Stimulated activated CD8-positive, alpha-beta memory T cell treated with anti-CD3 and anti-CD28 coated beads, Interleukin-7, amount 100 ng/mL, for 24 hours (primary cell): ENCODE measurements around the gene FANCC.
"Not testable (repeated sequence)": the region's sequence is repeated elsewhere in the genome, so short reads cannot be mapped to it uniquely, and the experiment has no call there.

ENCODE experiments used
- DNase-seq: peaks from one replicate; pipeline ENCODE4 v3.0.0-alpha.2; 2020; ENCODE audit warnings: low read depth

FANCC gene

DNA sequence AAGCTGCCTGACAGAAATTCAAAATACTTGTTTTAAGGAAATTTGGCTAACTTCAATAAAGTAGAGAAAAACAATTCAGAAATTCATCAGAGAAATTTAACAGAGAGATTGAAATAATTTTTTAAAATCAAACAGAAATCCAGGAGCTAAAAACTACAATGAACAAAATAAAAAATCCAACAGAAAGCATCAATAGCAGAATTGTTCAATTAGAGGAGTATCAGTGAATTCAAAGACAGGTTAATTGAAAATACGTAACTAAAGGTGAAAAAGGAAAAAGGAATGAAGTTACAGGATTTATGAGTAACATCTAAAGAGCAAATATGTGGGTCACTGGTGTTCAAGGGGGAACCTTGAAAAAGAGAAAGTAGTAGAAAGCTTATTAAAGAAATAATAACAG is 36.8 kb downstream of the FANCC start:
- no peak for DNase-seq

DNA sequence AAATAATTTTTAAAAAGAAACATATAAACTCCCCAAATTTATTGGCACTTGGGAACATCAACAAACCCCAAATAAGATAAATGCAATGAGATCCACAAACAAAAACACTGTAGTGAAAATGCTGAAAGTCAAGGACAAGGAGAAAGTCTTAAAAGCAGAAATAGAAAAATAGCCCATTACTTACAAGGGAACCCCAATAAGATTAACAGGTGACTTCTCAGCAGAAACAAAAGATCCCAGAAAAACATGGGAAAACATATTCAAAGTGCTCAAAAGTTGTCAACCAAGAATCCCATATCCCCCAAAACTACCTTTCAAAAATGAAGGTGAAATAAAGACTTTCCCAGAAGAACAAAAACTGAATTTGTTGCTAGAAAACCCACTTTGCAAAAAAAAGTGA is 40.0 kb downstream of the FANCC start:
- DNase-seq = no peak

- DNase-seq = no peak
Observed at GRCh38 chr9:95276395-95276954, 41.0 kb downstream of the FANCC start.

- DNase-seq = not testable (repeated sequence)
Observed at GRCh38 chr9:95274160-95274559, 43.3 kb downstream of the FANCC start.

DNA sequence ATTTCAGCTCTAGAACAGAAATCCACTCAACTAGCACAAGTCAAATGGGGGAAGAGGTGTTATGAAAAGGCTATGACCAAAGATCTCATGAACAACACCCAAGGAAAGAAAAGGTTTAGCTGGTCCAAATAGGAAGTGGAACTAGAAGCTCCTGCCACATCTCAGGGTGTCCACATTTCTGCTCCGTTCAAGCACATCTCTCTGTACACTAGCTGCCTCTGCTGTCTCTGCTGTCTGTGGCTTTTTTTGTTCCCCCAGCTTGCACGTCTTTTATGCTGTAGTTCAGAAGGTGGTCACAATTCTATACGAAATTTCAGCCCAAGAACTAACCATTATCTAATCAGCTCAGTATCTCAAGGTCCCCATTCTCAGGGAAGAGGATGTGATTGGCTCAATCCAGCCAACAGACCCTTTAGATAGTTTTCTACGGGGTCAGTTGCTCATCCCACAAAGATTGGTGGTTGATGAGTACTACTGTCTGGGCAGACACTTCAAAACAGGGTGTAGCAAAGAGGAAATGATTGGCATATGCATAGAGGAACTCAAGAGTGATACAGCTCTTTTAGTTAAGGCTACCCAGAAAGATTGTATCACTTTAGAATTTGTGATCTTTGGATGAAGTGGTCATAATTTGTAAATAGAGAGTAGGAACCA is 44.0 kb downstream of the FANCC start:
- DNase-seq = no peak

DNA sequence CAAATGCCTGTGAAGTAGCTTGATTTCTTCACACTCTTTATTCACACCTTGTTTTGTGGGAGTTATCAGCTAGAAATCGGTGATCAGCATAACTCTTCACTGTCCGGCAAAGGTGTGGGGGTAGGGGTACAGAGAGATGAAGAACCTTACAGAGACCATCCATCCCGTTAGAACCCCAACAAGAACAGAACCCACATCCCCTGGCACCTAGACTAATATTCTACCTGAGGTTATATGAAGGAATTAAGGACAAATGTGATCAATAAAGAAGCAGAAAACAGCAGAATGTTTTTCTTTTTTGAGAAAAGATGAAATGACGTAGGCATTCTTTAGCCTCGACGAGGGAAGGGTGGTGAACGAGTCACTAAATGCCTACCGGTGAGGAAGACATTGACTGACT is 44.7 kb downstream of the FANCC start:
- no peak for DNase-seq

- DNase-seq = no peak
Observed at GRCh38 chr9:95270790-95271189, 46.7 kb downstream of the FANCC start.

DNA sequence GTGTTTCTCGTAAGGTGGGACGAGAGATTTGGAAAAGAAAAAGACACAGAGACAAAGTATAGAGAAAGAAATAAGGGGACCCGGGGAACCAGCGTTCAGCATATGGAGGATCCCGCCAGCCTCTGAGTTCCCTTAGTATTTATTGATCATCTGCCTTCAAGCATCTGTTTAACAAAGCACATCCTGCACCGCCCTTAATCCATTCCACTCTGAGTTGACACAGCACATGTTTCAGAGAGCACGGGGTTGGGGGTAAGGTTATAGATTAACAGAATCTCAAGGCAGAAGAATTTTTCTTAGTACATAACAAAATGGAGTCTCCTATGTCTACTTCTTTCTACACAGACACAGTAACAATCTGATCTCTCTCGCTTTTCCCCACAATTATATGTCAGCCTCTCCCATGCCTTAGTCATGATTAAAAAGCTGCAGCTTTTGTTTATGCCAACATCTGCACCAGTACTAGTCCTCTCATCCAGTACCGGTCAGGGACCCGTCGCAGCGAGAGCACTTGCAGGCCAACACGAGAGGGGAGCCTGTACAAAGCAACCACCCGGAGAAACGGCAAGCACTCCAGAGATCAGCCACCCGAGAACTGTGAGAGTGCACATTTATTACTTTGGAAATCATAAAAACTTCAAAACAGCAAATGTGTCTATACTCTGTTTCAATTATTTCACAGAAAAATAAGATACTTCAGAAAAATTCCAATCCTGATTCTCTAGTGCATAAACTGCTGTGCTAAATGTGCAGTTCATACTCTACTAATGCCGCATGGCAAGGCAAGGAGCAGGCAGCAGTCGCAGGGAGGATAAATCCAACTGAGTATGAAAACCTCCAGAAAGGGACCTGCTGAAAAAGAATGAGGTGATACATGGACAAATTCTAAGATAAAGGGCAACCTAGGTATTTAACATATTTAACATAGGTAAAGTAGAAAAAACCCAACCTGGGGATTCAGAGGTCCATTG is 47.4 kb downstream of the FANCC start:
- DNase-seq = not testable (repeated sequence)

GRCh38 chr9:95268681-95269080 is 48.8 kb downstream of the FANCC start:
- DNase-seq = no peak

DNA sequence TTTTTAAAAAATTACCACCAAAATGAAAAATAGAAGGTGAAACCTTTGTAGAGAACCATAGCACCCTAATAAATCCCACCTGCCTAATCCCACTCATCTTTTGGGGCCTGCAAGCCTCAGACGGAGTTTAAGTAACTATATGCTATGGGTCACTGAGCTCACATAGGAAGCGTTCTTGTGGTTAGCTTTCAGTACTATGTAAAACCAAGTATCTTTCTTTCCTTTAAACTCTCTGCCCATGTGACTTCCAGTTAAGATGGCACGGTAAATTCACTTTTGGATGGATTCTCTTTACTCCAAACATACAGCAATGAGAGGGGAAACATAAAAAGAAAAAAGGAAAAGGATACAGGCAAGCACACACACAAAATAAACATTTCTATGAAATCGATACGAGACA is 50.9 kb downstream of the FANCC start:
- DNase-seq = no peak

DNA sequence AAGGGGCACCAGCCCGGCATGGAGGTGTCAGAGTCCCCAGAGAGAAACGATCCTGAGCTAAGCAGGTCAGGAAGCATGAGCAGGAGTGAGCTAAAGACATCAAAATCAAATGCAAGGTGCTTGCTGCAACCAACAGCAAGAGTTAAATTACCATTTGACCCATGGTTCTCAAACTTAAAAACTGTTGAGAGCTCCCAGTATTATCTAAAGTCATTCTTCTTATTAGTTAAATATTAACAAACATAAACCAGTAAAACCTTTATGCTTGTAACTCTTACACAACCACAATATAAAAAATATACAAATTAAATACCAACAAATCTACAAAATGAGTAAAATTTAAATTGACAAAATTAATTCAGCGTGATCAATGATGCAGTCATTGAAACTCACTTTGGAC is 51.5 kb downstream of the FANCC start:
- no peak for DNase-seq

DNA sequence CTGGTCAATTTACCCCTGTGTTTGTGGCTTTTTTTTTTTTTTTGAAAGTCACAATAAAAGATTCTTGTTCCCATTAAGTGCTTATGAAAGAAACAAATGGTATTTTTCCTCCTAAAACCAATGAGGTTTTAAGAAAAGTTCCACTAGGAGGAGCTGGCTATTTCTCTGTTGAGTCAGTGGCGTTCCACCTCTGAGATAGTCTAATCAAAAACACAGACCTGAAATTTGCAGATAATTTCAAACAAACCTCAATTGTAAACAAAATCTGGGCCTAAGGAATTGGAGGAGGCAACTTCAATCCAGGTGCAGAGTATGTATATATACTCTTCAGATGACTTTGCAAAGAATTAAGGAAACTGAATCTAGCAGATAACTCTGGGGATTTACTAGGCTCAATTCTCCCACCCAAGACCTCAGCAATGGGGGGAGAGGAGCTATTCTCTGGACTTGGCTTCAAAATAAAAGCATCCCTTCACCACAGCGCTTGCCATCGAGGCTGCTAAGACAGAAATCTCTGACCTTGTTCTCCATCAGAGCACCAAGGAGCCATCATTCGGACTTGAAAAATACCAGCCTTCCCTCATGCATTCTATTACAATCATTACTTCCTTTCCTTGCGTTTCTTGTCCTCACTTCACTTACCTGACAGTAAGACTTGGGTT is 52.4 kb downstream of the FANCC start:
- DNase-seq = no peak

DNA sequence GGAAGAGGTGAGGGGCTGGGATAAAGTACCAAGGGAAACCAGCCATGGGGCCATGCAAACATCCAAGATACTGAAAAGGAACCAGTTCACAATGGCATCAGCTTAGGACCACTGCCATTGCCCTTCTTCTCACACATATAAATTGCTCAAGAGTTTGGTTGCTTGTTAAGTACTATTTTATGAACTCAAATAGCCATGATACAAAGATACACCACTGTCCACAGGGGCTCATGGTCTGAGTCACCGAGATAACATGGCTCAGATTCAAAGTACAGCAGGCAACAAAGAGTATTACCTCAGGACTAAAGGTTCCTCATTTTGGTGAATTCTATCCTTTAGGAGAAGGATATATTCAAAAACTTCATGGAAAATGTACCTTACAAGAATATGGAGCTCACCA is 55.6 kb downstream of the FANCC start:
- no peak for DNase-seq

- DNase-seq = no peak
Observed at GRCh38 chr9:95250462-95251221, 66.9 kb downstream of the FANCC start.

DNA sequence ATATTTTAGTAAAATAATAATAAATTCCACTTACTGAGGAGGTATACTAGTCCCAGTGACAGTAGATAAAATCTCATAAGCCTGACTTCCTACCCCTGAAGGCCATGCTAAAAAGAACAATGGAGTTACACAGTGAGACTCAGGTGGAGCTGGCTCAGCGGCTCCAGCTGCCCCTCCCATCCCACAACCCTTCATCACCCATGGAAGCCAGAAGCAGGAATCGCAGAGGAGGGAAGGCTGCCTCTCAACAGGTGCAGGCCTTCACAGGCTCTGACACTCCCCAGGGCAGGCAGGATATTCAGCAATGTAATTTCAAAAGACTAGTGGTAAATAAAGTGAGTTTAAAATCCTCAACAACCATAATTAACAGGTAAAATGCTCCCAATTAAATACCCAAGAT is 67.5 kb downstream of the FANCC start:
- DNase-seq = no peak

- no peak for DNase-seq
Observed at GRCh38 chr9:95246547-95246946, 71.0 kb downstream of the FANCC start.

- DNase-seq = no peak
Observed at GRCh38 chr9:95242613-95243012, 74.9 kb downstream of the FANCC start.

- no peak for DNase-seq
Observed at GRCh38 chr9:95239071-95239470, 78.4 kb downstream of the FANCC start.

DNA sequence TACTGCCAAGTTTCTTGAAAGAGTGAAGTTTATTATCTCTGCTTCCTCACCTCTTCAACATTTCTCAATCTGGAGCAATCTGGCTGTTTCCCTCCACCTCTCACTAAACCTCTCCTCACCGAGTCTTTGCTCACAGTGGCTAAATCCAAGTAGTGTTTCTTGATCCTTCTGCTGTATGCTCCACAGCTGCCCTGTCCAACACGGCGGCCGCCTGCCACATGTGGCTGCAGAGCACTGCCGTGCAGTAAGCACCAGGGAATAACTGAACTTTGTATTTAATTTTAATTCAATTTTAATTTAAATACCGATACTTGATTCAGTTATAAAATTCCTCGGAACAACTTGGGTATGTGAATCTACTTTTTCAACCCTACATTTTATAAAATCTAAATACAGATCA is 80.2 kb downstream of the FANCC start:
- no peak for DNase-seq

DNA sequence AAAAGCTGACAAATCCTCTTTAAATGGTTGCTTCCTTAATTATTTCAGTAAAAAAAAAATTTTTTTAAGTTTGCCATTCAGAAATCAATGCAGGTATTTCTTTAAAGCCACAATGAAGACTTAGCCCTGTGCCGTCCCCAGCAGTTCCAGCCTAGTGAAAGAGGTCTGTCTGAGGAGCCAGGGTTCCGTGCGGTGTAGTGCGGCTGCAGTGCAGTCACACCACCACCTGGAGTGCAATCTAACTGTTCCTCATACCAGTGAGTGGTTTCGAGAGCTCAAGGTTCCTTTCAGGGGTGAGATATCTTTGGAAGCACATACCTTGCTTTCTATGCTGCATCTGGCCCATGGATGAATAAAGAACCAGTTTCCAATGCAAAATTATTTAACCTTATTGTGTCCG is 87.5 kb downstream of the FANCC start:
- no peak for DNase-seq

GRCh38 chr9:95229230-95229915 is 88.1 kb downstream of the FANCC start:
- no peak for DNase-seq
